Glutamatergic neuron (in vitro differentiated cells): ENCODE results near the gene ANKRD66. TPM values are rescaled to one million over a fixed set of nuclear protein-coding genes. Genes with fewer than 3 reads are reported as not detected.

Experiments used
- DNase-seq: peaks from one replicate; pipeline ENCODE4 v3.0.0; 2022
- H3K27ac Mint-ChIP-seq: one replicate; pipeline ENCODE4 v1.8.0; 2020; ENCODE audit warnings: mild to moderate bottlenecking, mixed read lengths, inconsistent platforms; ENCODE audit not compliant: unreplicated experiment
- H3K27me3 Mint-ChIP-seq: one replicate; pipeline ENCODE4 v1.8.0; 2020; ENCODE audit warnings: mild to moderate bottlenecking, moderate library complexity, mixed read lengths, inconsistent platforms; ENCODE audit not compliant: unreplicated experiment
- H3K36me3 Mint-ChIP-seq: one replicate; pipeline ENCODE4 v1.8.0; 2020; ENCODE audit warnings: mild to moderate bottlenecking, mixed read lengths, inconsistent platforms; ENCODE audit not compliant: unreplicated experiment
- H3K4me1 Mint-ChIP-seq: one replicate; pipeline ENCODE4 v1.8.0; 2020; ENCODE audit warnings: mild to moderate bottlenecking, low read depth, mixed read lengths, inconsistent platforms; ENCODE audit not compliant: unreplicated experiment
- H3K4me3 Mint-ChIP-seq: one replicate; pipeline ENCODE4 v1.8.0; 2020; ENCODE audit warnings: mild to moderate bottlenecking, mixed read lengths, inconsistent platforms; ENCODE audit not compliant: unreplicated experiment
- H3K9me3 Mint-ChIP-seq: one replicate; pipeline ENCODE4 v1.8.0; 2020; ENCODE audit warnings: mild to moderate bottlenecking, moderate library complexity, mixed read lengths, inconsistent platforms; ENCODE audit not compliant: unreplicated experiment
- CTCF ChIP-seq: fragments of 200-600 bp; sonication (generic); IDR thresholded peaks from one replicate; pipeline ENCODE4 v1.5.0; 2021; ENCODE audit not compliant: partially characterized antibody, unreplicated experiment
- total RNA-seq: library from RNA; stranded (reverse); fragmentation: NEBNext Ultra II Directional; extraction: Animal tissue kit (Norgen Biotek cat#: 25700); gene quantifications from one replicate; pipeline ENCODE4 v1.2.1, GENCODE V29; 2021; ENCODE audit not compliant: unreplicated experiment

ANKRD66 gene
- total RNA-seq, 1 donor from 2014 or later = not detected

- no peaks in the 10 kb centered on the region for H3K9me3 Mint-ChIP-seq
- no peaks in the 10 kb centered on the region for H3K36me3 Mint-ChIP-seq
- no peak for DNase-seq
- H3K27me3 Mint-ChIP-seq = no peaks in the 10 kb centered on the region
- no peaks in the 10 kb centered on the region for H3K4me1 Mint-ChIP-seq
- no peak for TF ChIP-seq CTCF
- no peak overlapping the region for H3K4me3 Mint-ChIP-seq
- no peak overlapping the region for H3K27ac Mint-ChIP-seq
These were observed 47.3 kb downstream of the ANKRD66 start for GRCh38 chr6:46794068-46794467.

- DNase-seq = no peak
- no peaks in the 10 kb centered on the region for H3K36me3 Mint-ChIP-seq
- no peaks in the 10 kb centered on the region for H3K9me3 Mint-ChIP-seq
- no peak overlapping the region for H3K4me3 Mint-ChIP-seq
- no peaks in the 10 kb centered on the region for H3K27me3 Mint-ChIP-seq
- H3K4me1 Mint-ChIP-seq = no peaks in the 10 kb centered on the region
- TF ChIP-seq CTCF = no peak
- H3K27ac Mint-ChIP-seq = no peak overlapping the region
These were observed 49.1 kb downstream of the ANKRD66 start for GRCh38 chr6:46795816-46796215.

GRCh38 chr6:46796848-46797580 is 50.3 kb downstream of the ANKRD66 start:
- Mint-ChIP-seq H3K27ac (no peak overlapping the region), H3K4me1 (no peaks in the 10 kb centered on the region), H3K4me3 (no peak overlapping the region), H3K36me3 (no peaks in the 10 kb centered on the region), H3K27me3 (no peaks in the 10 kb centered on the region), H3K9me3 (no peaks in the 10 kb centered on the region)
- TF ChIP-seq CTCF = no peak
- DNase-seq = no peak

GRCh38 chr6:46799657-46800056 is 52.9 kb downstream of the ANKRD66 start:
- Mint-ChIP-seq H3K27ac (no peak overlapping the region), H3K9me3 (no peaks in the 10 kb centered on the region), H3K27me3 (no peaks in the 10 kb centered on the region), H3K4me3 (no peak overlapping the region), H3K4me1 (no peaks in the 10 kb centered on the region), H3K36me3 (no peaks in the 10 kb centered on the region)
- no peak for TF ChIP-seq CTCF
- no peak for DNase-seq

- no peaks in the 10 kb centered on the region for H3K27me3 Mint-ChIP-seq
- H3K4me3 Mint-ChIP-seq = no peak overlapping the region
- H3K27ac Mint-ChIP-seq = no peak overlapping the region
- H3K4me1 Mint-ChIP-seq = no peaks in the 10 kb centered on the region
- H3K36me3 Mint-ChIP-seq = no peaks in the 10 kb centered on the region
- TF ChIP-seq CTCF = no peak
- no peaks in the 10 kb centered on the region for H3K9me3 Mint-ChIP-seq
- no peak for DNase-seq
These were observed 62.1 kb downstream of the ANKRD66 start for GRCh38 chr6:46808806-46809205.
